ENCODE data around the gene CLPTM1L.

- TF ChIP-seq RBM17 (IDR thresholded peaks at IDR 0.05; ENCODE audit: borderline replicate concordance, low read depth, low read length) (no peak), BHLHE40 (IDR thresholded peaks at IDR 0.05; ENCODE audit: low read length) (no peak), SPI1 (IDR thresholded peaks at IDR 0.05; ENCODE audit: borderline replicate concordance, low read depth, low read length) (no peak)
Observed at GRCh38 chr5:1314564-1314982, 30.3 kb downstream of the CLPTM1L start.

Data from K562 (cell line).